IMR-90 (cell line): ENCODE results near the gene C1orf167.

Source experiments
- BHLHE40 ChIP-seq: fragments of 150-350 bp; IDR thresholded peaks from 2 replicates; pipeline ENCODE4 v1.6.1; 2016; ENCODE audit warnings: mild to moderate bottlenecking, low read depth, low read length
- CEBPB ChIP-seq: IDR thresholded peaks from 2 replicates; pipeline ENCODE4 v1.6.1; 2012; ENCODE audit warnings: low read depth, low read length, improper control_type of control experiment
- CTCF ChIP-seq: conservative IDR thresholded peaks from 2 replicates; pipeline ENCODE4 v1.5.1; 2012; ENCODE audit warnings: mild to moderate bottlenecking, low read depth, low read length, improper control_type of control experiment
- MAFK ChIP-seq: IDR thresholded peaks from 2 replicates; pipeline ENCODE4 v1.6.1; 2012; ENCODE audit warnings: low read depth, low read length, improper control_type of control experiment
- MAZ ChIP-seq: IDR thresholded peaks from 2 replicates; pipeline ENCODE4 v1.6.1; 2012; ENCODE audit warnings: low read depth, mild to moderate bottlenecking, low read length, improper control_type of control experiment, moderate library complexity, borderline replicate concordance
- MXI1 ChIP-seq: IDR thresholded peaks from 2 replicates; pipeline ENCODE4 v1.6.1; 2012; ENCODE audit warnings: low read depth, mild to moderate bottlenecking, low read length, moderate library complexity, borderline replicate concordance
- POLR2A ChIP-seq: IDR thresholded peaks from 2 replicates; pipeline ENCODE4 v1.6.1; 2012; ENCODE audit warnings: mild to moderate bottlenecking, low read depth, low read length
- RAD21 ChIP-seq: IDR thresholded peaks from 2 replicates; pipeline ENCODE4 v1.6.1; 2012; ENCODE audit warnings: low read length, improper control_type of control experiment
- RCOR1 ChIP-seq: IDR thresholded peaks from 2 replicates; pipeline ENCODE4 v1.6.1; 2012; ENCODE audit warnings: mild to moderate bottlenecking, low read length, improper control_type of control experiment; ENCODE audit not compliant: insufficient replicate concordance
- RFX5 ChIP-seq: IDR thresholded peaks from 2 replicates; pipeline ENCODE4 v1.8.0; 2012; ENCODE audit warnings: low read depth, mild to moderate bottlenecking, low read length, moderate library complexity
- SMC3 ChIP-seq: fragments of 150-350 bp; IDR thresholded peaks from 2 replicates; pipeline ENCODE4 v1.6.1; 2016; ENCODE audit warnings: low read depth, mild to moderate bottlenecking, antibody characterized with exemption, low read length, moderate library complexity
- USF2 ChIP-seq: fragments of 150-350 bp; IDR thresholded peaks from 2 replicates; pipeline ENCODE4 v1.6.1; 2017; ENCODE audit warnings: mild to moderate bottlenecking, antibody characterized with exemption, low read length, low read depth
- TF ChIP-seq, protein P1 (sequence below): fragments of 150-350 bp; IDR thresholded peaks from 2 replicates; pipeline ENCODE4 v1.6.1; 2016; ENCODE audit warnings: low read depth, mild to moderate bottlenecking, low read length, moderate library complexity, borderline replicate concordance

- TF ChIP-seq CTCF (no peak), RAD21 (no peak), MAFK (no peak), RCOR1 (no peak), POLR2A (no peak), SMC3 (no peak), RFX5 (no peak), USF2 (no peak), MXI1 (no peak), MAZ (no peak), CEBPB (no peak), BHLHE40 (no peak)
- TF ChIP-seq, protein P1, sequence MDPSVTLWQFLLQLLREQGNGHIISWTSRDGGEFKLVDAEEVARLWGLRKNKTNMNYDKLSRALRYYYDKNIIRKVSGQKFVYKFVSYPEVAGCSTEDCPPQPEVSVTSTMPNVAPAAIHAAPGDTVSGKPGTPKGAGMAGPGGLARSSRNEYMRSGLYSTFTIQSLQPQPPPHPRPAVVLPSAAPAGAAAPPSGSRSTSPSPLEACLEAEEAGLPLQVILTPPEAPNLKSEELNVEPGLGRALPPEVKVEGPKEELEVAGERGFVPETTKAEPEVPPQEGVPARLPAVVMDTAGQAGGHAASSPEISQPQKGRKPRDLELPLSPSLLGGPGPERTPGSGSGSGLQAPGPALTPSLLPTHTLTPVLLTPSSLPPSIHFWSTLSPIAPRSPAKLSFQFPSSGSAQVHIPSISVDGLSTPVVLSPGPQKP, result no peak
These were observed 42.0 kb upstream of the C1orf167 start for GRCh38 chr1:11720033-11720376.
